AG10803 (cell line): ENCODE data around the gene AZI2.

Source experiments
- DNase-seq: peaks from one replicate; pipeline ENCODE4 v3.0.0; 2010; ENCODE audit warnings: low read depth
- H3K4me3 ChIP-seq: 2 replicates; pipeline ENCODE4 v1.5.1; 2011; ENCODE audit warnings: mild to moderate bottlenecking, low read length, control low read depth
- CTCF ChIP-seq: conservative IDR thresholded peaks from 2 replicates; pipeline ENCODE4 v1.5.1; 2011; ENCODE audit warnings: mild to moderate bottlenecking, low read length, control low read depth, inconsistent platforms

AZI2 gene

DNA sequence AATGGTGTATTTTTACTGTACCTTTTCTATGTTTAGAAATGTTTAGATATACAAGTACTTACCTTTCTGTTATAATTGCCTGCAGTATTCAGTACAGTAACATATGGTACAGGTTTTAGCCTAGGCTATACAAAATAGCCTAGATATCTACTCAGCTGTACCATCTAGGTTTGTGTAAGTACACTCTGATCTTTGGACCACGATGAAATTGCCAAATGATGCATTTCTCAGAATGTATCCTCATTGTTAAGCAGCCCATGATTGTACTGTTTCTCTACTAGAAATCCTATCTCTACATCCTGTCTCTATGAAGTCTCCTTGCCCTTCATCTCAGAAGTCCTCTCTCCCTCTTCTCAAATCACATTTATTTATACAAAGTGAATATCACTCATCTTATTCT is 32.9 kb downstream of the AZI2 start:
- no peak overlapping the region for H3K4me3 ChIP-seq
- no peak for DNase-seq
- no peak for TF ChIP-seq CTCF

- DNase-seq: no peak
- no peak for TF ChIP-seq CTCF
- no peak overlapping the region for H3K4me3 ChIP-seq
Measured at GRCh38 chr3:28308196-28308595, 40.4 kb downstream of the AZI2 start.

DNA sequence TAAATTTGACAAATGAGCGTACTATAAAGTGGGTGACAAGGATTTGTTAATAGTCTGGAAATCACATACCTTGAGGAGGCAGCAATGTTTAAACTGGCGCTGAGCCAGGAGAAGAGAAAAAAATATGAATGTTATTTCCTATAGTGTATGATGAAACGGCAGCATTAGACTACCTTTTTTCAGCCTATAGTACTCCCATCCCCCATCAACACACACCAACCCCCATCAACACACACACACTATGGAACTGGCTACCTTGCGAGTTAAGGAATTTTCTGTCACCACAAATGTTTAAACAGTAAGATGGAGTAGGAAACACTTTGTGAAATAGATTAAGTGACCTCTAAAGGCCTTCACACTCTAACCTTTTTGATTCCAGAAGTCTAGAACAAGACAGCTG is 46.9 kb downstream of the AZI2 start:
- no peak for DNase-seq
- H3K4me3 ChIP-seq: no peak overlapping the region
- no peak for TF ChIP-seq CTCF

DNA sequence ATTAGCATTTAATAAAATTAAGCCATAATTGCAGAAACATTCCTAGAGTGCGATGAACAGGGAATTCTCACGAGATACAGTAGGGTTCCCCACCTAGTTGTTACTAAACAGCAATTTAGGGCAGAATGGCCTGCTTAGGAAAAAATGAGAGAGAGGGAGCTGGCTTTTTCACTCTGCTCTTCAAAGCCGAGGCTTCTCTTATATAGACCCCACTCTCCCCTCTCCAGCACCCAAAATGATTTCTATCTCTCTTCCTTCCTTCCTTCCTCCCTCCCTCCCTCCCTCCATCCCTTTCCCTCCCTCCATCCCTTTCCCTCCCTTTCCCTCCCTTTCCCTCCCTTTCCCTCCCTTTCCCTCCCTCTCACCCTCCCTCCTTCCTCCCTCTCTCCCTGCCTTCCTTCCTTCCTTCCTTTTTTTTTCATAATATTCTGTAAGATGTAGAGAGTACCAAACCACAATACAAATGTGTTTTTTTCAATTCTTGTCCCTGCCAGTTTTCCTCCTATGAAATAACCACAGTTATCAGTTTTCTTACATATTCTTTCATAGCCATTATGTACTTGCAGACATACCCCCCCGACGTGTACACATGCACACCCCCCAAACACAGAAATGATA is 48.2 kb downstream of the AZI2 start:
- DNase-seq: no peak
- no peak overlapping the region for H3K4me3 ChIP-seq
- no peak for TF ChIP-seq CTCF

GRCh38 chr3:28299705-28300104 is 48.9 kb downstream of the AZI2 start:
- TF ChIP-seq CTCF: no peak
- DNase-seq: no peak
- no peak overlapping the region for H3K4me3 ChIP-seq

DNA sequence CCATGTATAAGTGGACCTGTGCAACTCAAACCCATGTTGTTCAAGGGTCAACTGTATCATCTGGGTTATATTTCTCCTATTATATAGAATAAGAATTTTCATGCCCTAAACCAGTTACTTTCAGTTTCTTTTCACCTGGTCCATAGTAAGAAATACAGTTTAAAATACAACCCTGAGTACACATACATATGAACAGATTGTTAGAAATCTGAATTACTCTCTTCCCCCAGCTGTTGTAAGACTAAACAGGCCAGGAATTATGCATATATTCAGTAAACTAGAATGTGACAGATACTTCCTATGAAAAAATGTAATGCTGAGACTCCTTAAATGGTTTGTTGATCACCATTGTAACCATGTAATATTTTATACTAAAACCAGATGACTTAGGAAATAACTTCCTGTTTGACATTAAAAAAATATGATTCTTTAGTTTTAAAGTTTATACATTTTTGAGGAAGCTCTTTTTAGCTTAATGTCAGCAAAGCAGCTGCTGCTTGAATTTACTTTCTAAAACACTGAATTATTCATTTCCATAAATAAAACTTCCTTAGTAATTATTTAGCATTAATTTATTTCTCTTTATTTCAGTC is 52.6 kb downstream of the AZI2 start:
- peak; percentile 31 for DNase-seq
- TF ChIP-seq CTCF: no peak
- H3K4me3 ChIP-seq: no peak overlapping the region

DNA sequence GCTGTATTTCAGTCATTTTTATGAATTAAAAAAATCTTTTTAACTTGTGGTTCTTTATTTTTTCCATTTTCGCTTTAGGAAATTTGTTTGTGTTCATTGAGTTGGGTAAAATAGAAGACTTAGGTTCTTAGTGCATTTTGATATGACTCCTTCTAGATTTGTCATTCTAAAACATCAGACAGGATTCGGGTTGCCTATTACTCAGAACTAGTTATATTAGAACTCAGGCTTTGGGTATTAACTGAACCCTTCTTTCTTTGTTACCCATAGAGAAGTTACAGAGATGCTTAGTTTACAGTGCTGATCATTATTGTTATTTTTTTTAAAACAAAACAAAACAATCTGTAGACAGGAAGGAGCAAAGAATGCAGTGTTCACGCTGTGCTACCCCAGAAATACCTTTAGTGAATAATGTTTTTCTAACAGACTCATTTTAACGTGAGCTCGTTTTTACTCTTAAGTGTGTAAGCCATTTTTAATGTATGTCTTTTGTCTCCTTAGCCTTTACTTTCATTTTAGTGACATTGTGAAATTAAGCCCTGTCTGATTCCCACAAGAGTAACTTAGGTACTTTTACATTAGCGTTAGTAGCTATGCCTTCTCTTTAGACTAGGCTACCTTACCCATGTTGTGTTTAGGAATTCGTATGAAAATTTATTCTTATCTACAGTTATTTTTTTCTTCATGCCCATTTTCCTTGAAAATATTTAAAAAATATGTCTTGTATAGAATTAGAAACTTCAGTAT is 53.8 kb downstream of the AZI2 start:
- no peak overlapping the region for H3K4me3 ChIP-seq
- no peak for TF ChIP-seq CTCF
- no peak for DNase-seq
